Measurements from ENCODE around the gene HIVEP3. TPM values are rescaled to one million over a fixed set of nuclear protein-coding genes. Genes with fewer than 3 reads are reported as not detected.

Gene HIVEP3
- total RNA-seq, 1 experiment from 2014 or later = 1.4 TPM

- Histone ChIP-seq H3K56ac (ENCODE audit: insufficient read length, low read depth, low read length) (no peak overlapping the region), H4K5ac (ENCODE audit: insufficient read length, low read depth, low read length) (no peak overlapping the region), H2BK20ac (ENCODE audit: low read depth, low read length, poor library complexity, severe bottlenecking) (no peak overlapping the region), H3K9ac (ENCODE audit: extremely low read depth, insufficient read length, low read length) (no peak overlapping the region), H3K4me1 (ENCODE audit: insufficient read depth, low read length) (no peaks in the 10 kb centered on the region), H2AK5ac (ENCODE audit: insufficient read length, low read length) (no peak overlapping the region), H3K9me3 (ENCODE audit: control insufficient read depth, low read depth, low read length) (no peaks in the 10 kb centered on the region), H3T11ph (ENCODE audit: low read length) (no peak overlapping the region), H3K23ac (ENCODE audit: insufficient read length, low read depth, low read length) (no peak overlapping the region), H3K79me2 (ENCODE audit: insufficient read depth, low read length) (no peaks in the 10 kb centered on the region), H3K14ac (ENCODE audit: insufficient read depth, low read length) (no peak overlapping the region), H3K18ac (ENCODE audit: insufficient read length, low read depth, low read length) (no peak overlapping the region), H2BK15ac (ENCODE audit: low read depth, low read length) (no peak overlapping the region), H2BK5ac (ENCODE audit: insufficient read length, low read length) (no peak overlapping the region), H3K27ac (ENCODE audit: insufficient read length, low read depth, low read length) (no peak overlapping the region), H2BK12ac (ENCODE audit: insufficient read length, low read depth, low read length) (no peak overlapping the region), H4K91ac (ENCODE audit: insufficient read length, low read depth, low read length) (no peak overlapping the region), H3K79me1 (ENCODE audit: insufficient read depth, low read depth, low read length, poor library complexity, severe bottlenecking) (no peaks in the 10 kb centered on the region), H4K20me1 (ENCODE audit: control insufficient read depth, insufficient read depth, insufficient read length) (no peaks in the 10 kb centered on the region), H3K4ac (ENCODE audit: low read depth, low read length) (no peak overlapping the region), H2BK120ac (ENCODE audit: low read depth, low read length, poor library complexity, severe bottlenecking) (no peak overlapping the region), H2AFZ (ENCODE audit: low read length) (no peak overlapping the region), H3K4me2 (ENCODE audit: insufficient read depth, insufficient read length, low read length) (no peak overlapping the region), H4K8ac (replicated peaks; ENCODE audit: insufficient read length, low read depth, low read length) (no peak overlapping the region), H3K23me2 (ENCODE audit: insufficient read length, low read depth, low read length, poor library complexity, severe bottlenecking) (no peaks in the 10 kb centered on the region), H3K27me3 (ENCODE audit: insufficient read depth, low read length) (no peaks in the 10 kb centered on the region)
- H3K9me3 Mint-ChIP-seq = no peaks in the 10 kb centered on the region
- peak overlapping the region in 1 of 3 experiments; percentile 11; a peak in 1 of 7 replicates for H3K27ac Mint-ChIP-seq
- peaks cover 2 to 3% of the 10 kb centered on the region in 2 experiments; a peak in 1 of 4 replicates for H3K4me1 Mint-ChIP-seq
- H3K27me3 Mint-ChIP-seq (ENCODE audit: low read depth) = peaks cover 22% of the 10 kb centered on the region
- no peak overlapping the region for H3K4me3 Mint-ChIP-seq
- WGBS (ENCODE audit: extremely low coverage, insufficient read length, low lambda C conversion rate) = no CpG with 5 or more reads among the region's 10 CpGs
- TF ChIP-seq, protein P1, sequence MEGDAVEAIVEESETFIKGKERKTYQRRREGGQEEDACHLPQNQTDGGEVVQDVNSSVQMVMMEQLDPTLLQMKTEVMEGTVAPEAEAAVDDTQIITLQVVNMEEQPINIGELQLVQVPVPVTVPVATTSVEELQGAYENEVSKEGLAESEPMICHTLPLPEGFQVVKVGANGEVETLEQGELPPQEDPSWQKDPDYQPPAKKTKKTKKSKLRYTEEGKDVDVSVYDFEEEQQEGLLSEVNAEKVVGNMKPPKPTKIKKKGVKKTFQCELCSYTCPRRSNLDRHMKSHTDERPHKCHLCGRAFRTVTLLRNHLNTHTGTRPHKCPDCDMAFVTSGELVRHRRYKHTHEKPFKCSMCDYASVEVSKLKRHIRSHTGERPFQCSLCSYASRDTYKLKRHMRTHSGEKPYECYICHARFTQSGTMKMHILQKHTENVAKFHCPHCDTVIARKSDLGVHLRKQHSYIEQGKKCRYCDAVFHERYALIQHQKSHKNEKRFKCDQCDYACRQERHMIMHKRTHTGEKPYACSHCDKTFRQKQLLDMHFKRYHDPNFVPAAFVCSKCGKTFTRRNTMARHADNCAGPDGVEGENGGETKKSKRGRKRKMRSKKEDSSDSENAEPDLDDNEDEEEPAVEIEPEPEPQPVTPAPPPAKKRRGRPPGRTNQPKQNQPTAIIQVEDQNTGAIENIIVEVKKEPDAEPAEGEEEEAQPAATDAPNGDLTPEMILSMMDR (conservative IDR thresholded peaks at IDR 0.05) = no peak
- no peak for DNase-seq
- no peaks in the 10 kb centered on the region for H3K36me3 Mint-ChIP-seq (ENCODE audit: insufficient read depth in 1 of 3, low read depth in 3 of 3)
These were observed 380.9 kb downstream of the HIVEP3 start for GRCh38 chr1:41537788-41538351.

Data from H9 (cell line).